ENCODE results near the gene PSMB5.

Gene PSMB5

DNA sequence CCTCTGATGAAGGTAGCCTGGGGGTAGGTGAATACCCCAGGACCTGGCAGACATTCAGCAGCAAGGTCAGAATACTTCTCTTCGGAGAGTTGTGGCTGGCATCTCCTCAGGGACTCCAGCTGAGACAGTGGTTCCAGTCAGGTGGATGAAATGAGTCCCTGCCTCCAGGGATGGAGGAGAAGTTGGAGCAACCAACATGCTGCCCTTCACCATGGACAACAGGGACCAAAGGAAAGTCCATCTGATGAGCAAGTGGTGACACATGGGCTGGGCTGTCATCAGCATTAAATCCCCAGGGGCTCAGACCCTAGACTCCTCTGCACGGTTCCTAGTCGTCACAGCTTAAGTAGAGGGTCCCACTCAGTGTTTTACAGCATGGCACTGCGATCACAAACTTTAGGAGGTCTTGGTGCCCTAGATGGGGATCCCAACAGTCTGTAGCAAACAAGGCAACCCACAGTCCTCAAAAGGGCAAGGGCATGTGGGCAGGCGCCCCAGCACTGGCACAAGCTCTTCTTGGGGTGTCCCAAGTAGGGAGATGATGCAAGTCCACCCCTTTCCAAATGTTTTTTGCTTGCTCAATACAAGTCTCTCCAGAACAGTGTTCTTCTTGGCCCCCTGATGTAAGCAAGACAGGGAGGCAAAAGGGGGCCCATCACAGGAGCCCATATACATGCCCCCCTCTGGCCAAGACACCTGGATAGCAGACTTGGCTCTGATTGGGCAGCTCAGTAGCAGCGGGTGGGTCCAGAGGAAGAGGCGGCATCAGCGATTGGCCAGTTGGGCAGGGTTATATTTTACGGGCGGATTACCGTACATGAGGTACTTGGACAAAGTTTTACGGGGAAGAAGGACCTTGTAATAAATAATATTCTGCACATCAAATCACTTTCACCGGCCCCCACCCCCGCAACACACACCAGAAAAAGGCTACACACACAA lies 33.4 kb upstream of the PSMB5 start:
- Histone ChIP-seq H3K36me3 (ENCODE audit: insufficient read depth) (no peaks in the 10 kb centered on the region; the same call in 1 of the 2 replicates), H3K9ac (no peak overlapping the region), H3K27me3 (ENCODE audit: insufficient read depth, low read depth) (no peaks in the 10 kb centered on the region), H3K4me3 (IDR thresholded peaks at IDR 0.05; ENCODE audit: insufficient read depth, low read depth, low read length) (no peak overlapping the region), H3K79me2 (ENCODE audit: insufficient read depth, low read depth) (peaks cover 11% of the 10 kb centered on the region), H3K4me2 (no peak overlapping the region), H3K27ac (no peak overlapping the region), H3K4me1 (ENCODE audit: low read depth, poor library complexity, severe bottlenecking) (peaks cover 17% of the 10 kb centered on the region), H4K20me1 (ENCODE audit: insufficient read depth) (no peaks in the 10 kb centered on the region), H2AFZ (ENCODE audit: low read depth) (no peak overlapping the region)
- TF ChIP-seq, protein P1, sequence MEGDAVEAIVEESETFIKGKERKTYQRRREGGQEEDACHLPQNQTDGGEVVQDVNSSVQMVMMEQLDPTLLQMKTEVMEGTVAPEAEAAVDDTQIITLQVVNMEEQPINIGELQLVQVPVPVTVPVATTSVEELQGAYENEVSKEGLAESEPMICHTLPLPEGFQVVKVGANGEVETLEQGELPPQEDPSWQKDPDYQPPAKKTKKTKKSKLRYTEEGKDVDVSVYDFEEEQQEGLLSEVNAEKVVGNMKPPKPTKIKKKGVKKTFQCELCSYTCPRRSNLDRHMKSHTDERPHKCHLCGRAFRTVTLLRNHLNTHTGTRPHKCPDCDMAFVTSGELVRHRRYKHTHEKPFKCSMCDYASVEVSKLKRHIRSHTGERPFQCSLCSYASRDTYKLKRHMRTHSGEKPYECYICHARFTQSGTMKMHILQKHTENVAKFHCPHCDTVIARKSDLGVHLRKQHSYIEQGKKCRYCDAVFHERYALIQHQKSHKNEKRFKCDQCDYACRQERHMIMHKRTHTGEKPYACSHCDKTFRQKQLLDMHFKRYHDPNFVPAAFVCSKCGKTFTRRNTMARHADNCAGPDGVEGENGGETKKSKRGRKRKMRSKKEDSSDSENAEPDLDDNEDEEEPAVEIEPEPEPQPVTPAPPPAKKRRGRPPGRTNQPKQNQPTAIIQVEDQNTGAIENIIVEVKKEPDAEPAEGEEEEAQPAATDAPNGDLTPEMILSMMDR (conservative IDR thresholded peaks at IDR 0.05; ENCODE audit: low read depth, low read length) = no peak

DNA sequence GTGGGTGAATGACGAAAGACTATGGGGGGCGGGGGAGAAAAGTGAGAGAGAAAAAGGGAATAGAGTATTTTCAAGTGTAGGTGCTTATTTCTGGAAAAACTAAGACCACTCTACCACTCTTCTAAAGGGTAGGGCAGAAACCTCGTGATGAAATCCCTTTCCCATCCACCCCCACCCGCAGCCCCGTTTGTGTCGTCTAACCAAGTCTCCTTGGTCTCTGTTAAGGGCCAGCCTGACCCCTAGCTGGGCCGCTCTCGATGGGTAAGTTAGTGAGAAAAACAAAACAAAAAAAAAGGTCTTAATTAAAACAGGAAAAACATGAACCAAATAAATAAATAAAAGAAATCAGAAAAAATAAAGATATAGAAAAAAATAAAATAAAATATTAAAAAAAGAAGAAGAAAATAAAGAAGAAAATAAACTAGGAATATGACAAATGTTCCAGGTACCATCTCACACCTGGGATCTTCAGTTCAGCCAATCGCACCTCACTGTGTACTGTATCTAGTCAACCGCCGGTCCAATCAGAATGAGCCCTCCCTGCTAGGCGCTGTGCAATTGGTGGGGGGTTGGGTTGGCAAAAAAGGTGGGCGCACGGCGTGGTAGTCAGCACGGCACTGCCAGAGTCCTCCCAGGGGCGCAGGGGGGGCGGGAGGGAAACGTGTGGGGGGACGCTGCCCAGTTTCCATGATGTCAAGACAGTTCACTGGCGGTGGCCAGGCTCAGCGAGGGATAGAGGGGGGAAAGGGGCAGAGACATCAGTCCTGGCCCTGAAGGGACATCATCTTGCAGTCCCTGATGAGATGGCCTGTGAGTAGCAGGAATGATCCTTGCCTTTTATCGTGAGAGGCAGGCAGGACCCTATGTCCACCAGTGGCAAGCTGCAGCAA lies 32.4 kb upstream of the PSMB5 start:
- H3K4me3 ChIP-seq (IDR thresholded peaks at IDR 0.05; ENCODE audit: insufficient read depth, low read depth, low read length) = no peak overlapping the region
- TF ChIP-seq, protein P1 (conservative IDR thresholded peaks at IDR 0.05; ENCODE audit: low read depth, low read length) = no peak
- no peak overlapping the region for H2AFZ ChIP-seq (ENCODE audit: low read depth)
- H3K4me2 ChIP-seq = no peak overlapping the region
- H3K36me3 ChIP-seq (ENCODE audit: insufficient read depth) = no peaks in the 10 kb centered on the region; the same call in 1 of the 2 replicates
- H3K27me3 ChIP-seq (ENCODE audit: insufficient read depth, low read depth) = no peaks in the 10 kb centered on the region
- H3K27ac ChIP-seq = no peak overlapping the region
- peaks cover 11% of the 10 kb centered on the region for H3K79me2 ChIP-seq (ENCODE audit: insufficient read depth, low read depth)
- H3K4me1 ChIP-seq (ENCODE audit: low read depth, poor library complexity, severe bottlenecking) = peaks cover 13% of the 10 kb centered on the region
- H4K20me1 ChIP-seq (ENCODE audit: insufficient read depth) = no peaks in the 10 kb centered on the region
- no peak overlapping the region for H3K9ac ChIP-seq

- Histone ChIP-seq H2AFZ (ENCODE audit: low read depth) (no peak overlapping the region), H3K36me3 (ENCODE audit: insufficient read depth) (no peaks in the 10 kb centered on the region; the same call in 1 of the 2 replicates), H3K27ac (no peak overlapping the region), H3K4me3 (IDR thresholded peaks at IDR 0.05; ENCODE audit: insufficient read depth, low read depth, low read length) (no peak overlapping the region), H3K4me2 (no peak overlapping the region), H3K4me1 (ENCODE audit: low read depth, poor library complexity, severe bottlenecking) (peaks cover 7% of the 10 kb centered on the region), H4K20me1 (ENCODE audit: insufficient read depth) (no peaks in the 10 kb centered on the region), H3K27me3 (ENCODE audit: insufficient read depth, low read depth) (no peaks in the 10 kb centered on the region), H3K9ac (no peak overlapping the region), H3K79me2 (ENCODE audit: insufficient read depth, low read depth) (peaks cover 11% of the 10 kb centered on the region)
- TF ChIP-seq, protein P1 (conservative IDR thresholded peaks at IDR 0.05; ENCODE audit: low read depth, low read length) = no peak
These were observed 31.7 kb upstream of the PSMB5 start for GRCh38 chr14:23066368-23066767.

GRCh38 chr14:23063601-23064000 lies 28.9 kb upstream of the PSMB5 start:
- no peak overlapping the region for H2AFZ ChIP-seq (ENCODE audit: low read depth)
- TF ChIP-seq, protein P1 (conservative IDR thresholded peaks at IDR 0.05; ENCODE audit: low read depth, low read length) = no peak
- H3K79me2 ChIP-seq (ENCODE audit: insufficient read depth, low read depth) = no peaks in the 10 kb centered on the region
- no peaks in the 10 kb centered on the region for H3K27me3 ChIP-seq (ENCODE audit: insufficient read depth, low read depth)
- H3K4me3 ChIP-seq (IDR thresholded peaks at IDR 0.05; ENCODE audit: insufficient read depth, low read depth, low read length) = no peak overlapping the region
- H3K36me3 ChIP-seq (ENCODE audit: insufficient read depth) = no peaks in the 10 kb centered on the region; the same call in 1 of the 2 replicates
- H3K4me1 ChIP-seq (ENCODE audit: low read depth, poor library complexity, severe bottlenecking) = peaks cover 1% of the 10 kb centered on the region
- H3K4me2 ChIP-seq = no peak overlapping the region
- H4K20me1 ChIP-seq (ENCODE audit: insufficient read depth) = no peaks in the 10 kb centered on the region
- H3K27ac ChIP-seq = no peak overlapping the region
- H3K9ac ChIP-seq = no peak overlapping the region

Measured in KMS-11 (cell line).